Endometrial microvascular endothelial cells (primary cell): ENCODE measurements around the gene SPANXA1. TPM values are rescaled to one million over a fixed set of nuclear protein-coding genes. Genes with fewer than 3 reads are reported as not detected.
"Not testable (repeated sequence)": the region's sequence is repeated elsewhere in the genome, so short reads cannot be mapped to it uniquely, and the experiment has no call there.

ENCODE experiments used
- in situ Hi-C: cut with HindIII; loops from 2 replicates; pipeline ENCODE4 v1.10.0; 2017; ENCODE audit warnings: low sequenced_read_pairs, low pct_unique_long_range_greater_than_20kb; ENCODE audit errors: inconsistent ontology term
- total RNA-seq: library from RNA; depleted of rRNA; stranded (reverse); fragments of >200 nt; gene quantifications from one replicate; pipeline ENCODE4 v1.2.3, GENCODE V29; 2015; ENCODE audit errors: inconsistent ontology term

SPANXA1 gene, protein sequence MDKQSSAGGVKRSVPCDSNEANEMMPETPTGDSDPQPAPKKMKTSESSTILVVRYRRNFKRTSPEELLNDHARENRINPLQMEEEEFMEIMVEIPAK
- not detected for total RNA-seq

GRCh38 chrX:141584638-141585037 is at the start of gene SPANXA1:
Gene SPANXA1, minus strand, starts transcription at chrX:141584738. Its CDS starts 60 bp downstream, at chrX:141584678.
- in situ Hi-C loops: not testable (repeated sequence)

- in situ Hi-C loops: no loop called here
These were observed 47.6 kb upstream of the SPANXA1 start for GRCh38 chrX:141632124-141632523.

DNA sequence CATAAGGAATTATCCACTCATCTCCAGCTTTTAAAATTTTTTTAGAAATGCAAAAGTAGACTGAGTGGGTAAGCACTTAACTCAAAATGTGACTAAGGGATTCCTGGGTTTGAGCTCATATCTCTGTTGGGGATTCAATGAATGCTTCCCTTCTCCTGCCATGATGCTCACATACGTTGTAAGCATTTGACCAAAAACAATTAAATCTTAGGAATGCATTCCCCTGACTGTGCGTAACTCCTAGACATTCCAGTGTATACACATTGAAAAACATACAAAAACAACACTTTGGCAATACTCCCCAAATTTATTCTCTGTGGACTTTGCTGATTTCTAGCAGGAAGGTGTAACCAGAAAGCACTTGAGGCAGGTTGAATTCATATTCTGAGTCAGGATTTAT is 34.8 kb upstream of the SPANXA1 start:
- in situ Hi-C loops: no loop called here

DNA sequence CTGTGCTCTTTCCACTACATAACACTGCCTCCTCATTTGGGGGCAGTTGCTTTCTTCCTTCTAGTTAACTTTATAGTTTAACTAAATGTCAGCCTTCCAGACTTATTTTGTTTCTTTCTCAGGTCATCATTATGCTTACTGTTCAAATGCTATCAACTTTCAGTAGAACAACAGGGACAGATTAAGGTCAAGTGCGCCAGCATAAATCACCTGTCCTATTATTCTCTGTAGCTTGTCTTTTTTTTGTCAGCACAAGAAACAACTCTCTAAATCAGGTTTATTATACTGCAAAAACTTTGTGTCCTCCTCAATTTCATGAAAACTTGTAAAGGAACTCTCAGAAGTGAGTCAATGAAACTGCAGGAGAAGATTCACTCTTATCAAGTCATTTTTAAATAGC is 24.6 kb upstream of the SPANXA1 start:
- in situ Hi-C loops: no loop called here

- in situ Hi-C loops: not testable (repeated sequence)
These were observed 4.9 kb upstream of the SPANXA1 start, which contains the start of gene SPANXA2 for GRCh38 chrX:141589408-141589807. Gene SPANXA2, plus strand, starts transcription at chrX:141589708. Its CDS starts 60 bp downstream, at chrX:141589768.

DNA sequence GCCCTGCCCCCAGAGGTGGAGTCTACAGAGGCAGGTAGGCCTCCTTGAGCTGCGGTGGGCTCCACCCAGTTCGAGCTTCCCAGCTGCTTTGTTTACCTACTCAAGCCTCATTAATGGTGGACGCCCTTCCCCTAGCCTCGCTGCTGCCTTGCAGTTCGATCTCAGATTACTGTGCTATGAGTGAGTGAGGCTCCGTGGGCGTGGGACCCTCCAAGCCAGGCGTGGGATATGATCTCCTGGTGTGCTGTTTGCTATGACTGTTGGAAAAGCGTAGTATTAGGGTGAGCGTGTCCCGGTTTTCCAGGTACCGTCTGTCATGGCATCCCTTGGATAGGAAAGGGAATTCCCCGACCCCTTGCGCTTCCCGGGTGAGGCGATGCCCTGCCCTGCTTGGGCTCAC is 42.0 kb downstream of the SPANXA1 start:
- in situ Hi-C loops: not testable (repeated sequence)

Other genes starting within 250 kb of the SPANXA1 start
- gene SPANXA2, start 5.0 kb upstream of the SPANXA1 start, total RNA-seq: not detected
- not detected for gene SPANXD, start 114.0 kb upstream of the SPANXA1 start, total RNA-seq